ENCODE results near the gene RRP8. TPM values are rescaled to one million over a fixed set of nuclear protein-coding genes. Genes with fewer than 3 reads are reported as not detected.

RRP8 gene
- total and polyA plus RNA-seq, 9 of the 15 experiments (the other 6 are each of a cell fraction or from before 2014, with no cell fraction given): 5.7 to 47.3 (median 32.6) TPM

GRCh38 chr11:6563121-6563619 lies 40.2 kb downstream of the RRP8 start (continued):
- TF ChIP-seq ETV1 (tag; conservative IDR thresholded peaks at IDR 0.05; ENCODE audit: low read depth): no peak; the same call in 1 of the 2 replicates
- no peak for TF ChIP-seq FUS (optimal IDR thresholded peaks at IDR 0.05; ENCODE audit: low read depth, low read length)
- no peak for TF ChIP-seq POLR2AphosphoS2 (IDR thresholded peaks at IDR 0.05; ENCODE audit: low read length)
- TF ChIP-seq CTCF (IDR thresholded peaks at IDR 0.05 in 2 of 3, conservative IDR thresholded peaks at IDR 0.05 in 1 of 3; ENCODE audit: insufficient read depth in 2 of 3, low read depth in 1 of 3, low read length in 3 of 3): no peak
- TF ChIP-seq RBM25 (IDR thresholded peaks at IDR 0.05; ENCODE audit: low read depth, low read length, severe bottlenecking): no peak
- no peak for TF ChIP-seq BRD4 (IDR thresholded peaks at IDR 0.05)
- no peak for TF ChIP-seq HBP1 (CRISPR knock-in tag; IDR thresholded peaks at IDR 0.05)
- TF ChIP-seq ZBTB12 (CRISPR knock-in tag; IDR thresholded peaks at IDR 0.05): no peak
- peak; percentile 81 for TF ChIP-seq ATF4 (CRISPR knock-in tag; IDR thresholded peaks at IDR 0.05)
- no peak for TF ChIP-seq ZNF24 (IDR thresholded peaks at IDR 0.05)
- no peak for TF ChIP-seq HMBOX1 (IDR thresholded peaks at IDR 0.05)
- TF ChIP-seq STAT5B (CRISPR knock-in tag; IDR thresholded peaks at IDR 0.05): no peak
- 0 out of 2 replicates have a peak, but pooled peaks have one; percentile 42 for TF ChIP-seq RUNX1 (IDR thresholded peaks at IDR 0.05; ENCODE audit: low read depth)
- no peak for TF ChIP-seq FOXJ3 (CRISPR knock-in tag; IDR thresholded peaks at IDR 0.05)
- TF ChIP-seq RNF2 (IDR thresholded peaks at IDR 0.05): peak; percentile 60; the same call in 1 of the 2 replicates
- TF ChIP-seq ZNF165 (CRISPR knock-in tag; IDR thresholded peaks at IDR 0.05; ENCODE audit: borderline replicate concordance): no peak
- 0 out of 4 replicates have a peak, but pooled peaks of 1 of the 2 experiments have one; percentile 49 for TF ChIP-seq HDAC1 (IDR thresholded peaks at IDR 0.05)
- TF ChIP-seq POLR3G (IDR thresholded peaks at IDR 0.05; ENCODE audit: extremely low read depth, insufficient read length, insufficient replicate concordance): no peak
- no peak for TF ChIP-seq ETS1 (conservative IDR thresholded peaks at IDR 0.05; ENCODE audit: control insufficient read depth, low read depth, low read length)
- no peak for TF ChIP-seq HMG20A (CRISPR knock-in tag; conservative IDR thresholded peaks at IDR 0.05)

Data from K562 (cell line).